ENCODE measurements around the gene COL15A1.
A peak's percentile ranks its signal among the peaks of the same experiment; 100 is the strongest.

COL15A1 gene

GRCh38 chr9:98949565-98949964 lies 5.9 kb downstream of the COL15A1 start:
- no peak for DNase-seq (ENCODE audit: low spot score)

GRCh38 chr9:98950262-98950661 lies 6.6 kb downstream of the COL15A1 start:
- DNase-seq (ENCODE audit: low spot score) = no peak

- DNase-seq (ENCODE audit: low spot score) = no peak
Observed at GRCh38 chr9:98951967-98952366, 8.3 kb downstream of the COL15A1 start.

- no peak for DNase-seq (ENCODE audit: low spot score)
Observed at GRCh38 chr9:98953581-98954243, 10.0 kb downstream of the COL15A1 start.

GRCh38 chr9:98954244-98954610 lies 10.5 kb downstream of the COL15A1 start:
- DNase-seq (ENCODE audit: low spot score) = no peak

GRCh38 chr9:98955259-98955658 lies 11.6 kb downstream of the COL15A1 start:
- no peak for DNase-seq (ENCODE audit: low spot score)

- no peak for DNase-seq (ENCODE audit: low spot score)
Observed at GRCh38 chr9:98957826-98958225, 14.1 kb downstream of the COL15A1 start.

- DNase-seq (ENCODE audit: low spot score) = peak; percentile 86
Observed at GRCh38 chr9:98958271-98958984, 14.7 kb downstream of the COL15A1 start.

GRCh38 chr9:98960409-98960808 lies 16.7 kb downstream of the COL15A1 start:
- DNase-seq (ENCODE audit: low spot score) = no peak

- DNase-seq (ENCODE audit: low spot score) = no peak
Observed at GRCh38 chr9:98961513-98962180, 17.9 kb downstream of the COL15A1 start.

- DNase-seq (ENCODE audit: low spot score) = peak; percentile 62
Observed at GRCh38 chr9:98962181-98962560, 18.5 kb downstream of the COL15A1 start.

GRCh38 chr9:98962861-98963260 lies 19.2 kb downstream of the COL15A1 start:
- DNase-seq (ENCODE audit: low spot score) = peak; percentile 33

GRCh38 chr9:98964201-98964600 lies 20.5 kb downstream of the COL15A1 start:
- no peak for DNase-seq (ENCODE audit: low spot score)

GRCh38 chr9:98964911-98965336 lies 21.2 kb downstream of the COL15A1 start:
- DNase-seq (ENCODE audit: low spot score) = no peak

GRCh38 chr9:98966676-98967075 lies 23.0 kb downstream of the COL15A1 start:
- no peak for DNase-seq (ENCODE audit: low spot score)

GRCh38 chr9:98967257-98967656 lies 23.6 kb downstream of the COL15A1 start:
- no peak for DNase-seq (ENCODE audit: low spot score)

GRCh38 chr9:98967680-98968079 lies 24.0 kb downstream of the COL15A1 start:
- no peak for DNase-seq (ENCODE audit: low spot score)

- no peak for DNase-seq (ENCODE audit: low spot score)
Observed at GRCh38 chr9:98968601-98969337, 25.1 kb downstream of the COL15A1 start.

GRCh38 chr9:98970532-98971041 lies 26.9 kb downstream of the COL15A1 start:
- no peak for DNase-seq (ENCODE audit: low spot score)

- DNase-seq (ENCODE audit: low spot score) = peak; percentile 83
Observed at GRCh38 chr9:98971168-98971914, 27.6 kb downstream of the COL15A1 start.

GRCh38 chr9:98971915-98972223 lies 28.2 kb downstream of the COL15A1 start:
- DNase-seq (ENCODE audit: low spot score) = no peak

GRCh38 chr9:98972716-98973115 lies 29.0 kb downstream of the COL15A1 start:
- DNase-seq (ENCODE audit: low spot score) = no peak

Data from AG08396 (cell line).